ENCODE data around the gene UNC119. TPM values are rescaled to one million over a fixed set of nuclear protein-coding genes. Genes with fewer than 3 reads are reported as not detected.

The UNC119 gene
- total RNA-seq, 3 donors from 2014 or later = 20.5 to 32.3 (median 23.2) TPM

DNA sequence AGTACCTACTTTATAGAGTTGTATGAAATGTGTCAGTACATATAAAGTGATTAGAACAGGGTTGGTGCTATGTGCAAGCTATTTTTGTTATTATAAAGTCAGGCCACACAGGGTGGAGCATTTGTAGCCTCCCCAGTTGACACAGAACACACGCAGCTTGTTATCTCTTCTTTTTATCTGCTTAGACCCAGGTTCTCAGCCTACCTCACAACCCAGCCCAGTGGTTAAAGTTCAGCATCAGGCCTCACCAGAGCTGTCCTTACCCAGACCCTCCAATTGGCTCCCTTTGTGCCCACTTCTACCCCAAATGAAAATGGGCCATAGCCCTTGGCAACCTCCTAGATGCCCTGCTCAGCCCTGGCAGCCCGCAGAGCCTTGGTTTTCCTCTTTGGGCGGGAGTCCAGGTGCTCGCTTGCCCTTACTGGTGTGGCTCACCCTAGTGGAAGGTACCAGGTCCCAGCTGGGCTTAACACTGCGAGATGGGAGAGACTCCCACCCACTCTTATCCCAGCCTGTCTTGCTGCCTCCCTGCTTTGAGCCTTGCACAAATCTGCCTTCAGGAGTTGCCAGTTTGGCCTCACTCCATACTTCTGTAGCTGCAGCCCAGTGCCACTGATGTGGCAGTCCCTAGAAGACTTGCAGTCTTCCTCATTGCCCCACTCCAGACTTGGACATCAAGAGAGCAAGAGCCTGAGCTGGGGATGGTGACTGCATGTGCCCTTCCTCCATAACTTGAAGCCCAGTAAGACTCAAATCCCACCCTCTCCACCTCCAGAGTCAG, 20.0 kb upstream of the UNC119 start:
- intact Hi-C loops (cut with DNase I, micrococcal nuclease) = no loop called here
- Histone ChIP-seq H3K36me3 (ENCODE audit: low read depth) (no peaks in the 10 kb centered on the region), H3K9me3 (no peaks in the 10 kb centered on the region), H3K4me3 (no peak overlapping the region), H3K4me1 (ENCODE audit: low read depth) (peaks cover 25% of the 10 kb centered on the region)
- ATAC-seq = peak; percentile 16
- DNase-seq = peak in 2 of 3 donors; percentile 29 to 44
- TF ChIP-seq, protein P1, sequence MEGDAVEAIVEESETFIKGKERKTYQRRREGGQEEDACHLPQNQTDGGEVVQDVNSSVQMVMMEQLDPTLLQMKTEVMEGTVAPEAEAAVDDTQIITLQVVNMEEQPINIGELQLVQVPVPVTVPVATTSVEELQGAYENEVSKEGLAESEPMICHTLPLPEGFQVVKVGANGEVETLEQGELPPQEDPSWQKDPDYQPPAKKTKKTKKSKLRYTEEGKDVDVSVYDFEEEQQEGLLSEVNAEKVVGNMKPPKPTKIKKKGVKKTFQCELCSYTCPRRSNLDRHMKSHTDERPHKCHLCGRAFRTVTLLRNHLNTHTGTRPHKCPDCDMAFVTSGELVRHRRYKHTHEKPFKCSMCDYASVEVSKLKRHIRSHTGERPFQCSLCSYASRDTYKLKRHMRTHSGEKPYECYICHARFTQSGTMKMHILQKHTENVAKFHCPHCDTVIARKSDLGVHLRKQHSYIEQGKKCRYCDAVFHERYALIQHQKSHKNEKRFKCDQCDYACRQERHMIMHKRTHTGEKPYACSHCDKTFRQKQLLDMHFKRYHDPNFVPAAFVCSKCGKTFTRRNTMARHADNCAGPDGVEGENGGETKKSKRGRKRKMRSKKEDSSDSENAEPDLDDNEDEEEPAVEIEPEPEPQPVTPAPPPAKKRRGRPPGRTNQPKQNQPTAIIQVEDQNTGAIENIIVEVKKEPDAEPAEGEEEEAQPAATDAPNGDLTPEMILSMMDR (IDR thresholded peaks at IDR 0.05) = no peak

GRCh38 chr17:28571361-28572122, 19.1 kb upstream of the UNC119 start, which contains the start of gene PIGS:
Gene PIGS (minus strand): TSS chr17:28571524. CDS start chr17:28571496, 28 bp downstream.
- peak; percentile 95 to 98 (median 96) for DNase-seq
- Histone ChIP-seq H3K4me3 (peak within 1 kb of the TSS; percentile 96), H3K9me3 (no peaks in the 10 kb centered on the region), H3K4me1 (ENCODE audit: low read depth) (peaks cover 25% of the 10 kb centered on the region), H3K36me3 (ENCODE audit: low read depth) (no peaks in the 10 kb centered on the region)
- intact Hi-C loops (cut with DNase I, micrococcal nuclease) = no loop called here
- TF ChIP-seq, protein P1 (IDR thresholded peaks at IDR 0.05) = no peak
- peak; percentile 97 for ATAC-seq

GRCh38 chr17:28570716-28571360, 18.4 kb upstream of the UNC119 start:
- intact Hi-C loops (cut with DNase I, micrococcal nuclease) = no loop called here
- peak overlapping the region; percentile 96 for H3K4me3 ChIP-seq
- TF ChIP-seq, protein P1 (IDR thresholded peaks at IDR 0.05) = no peak
- peak; percentile 62 to 75 (median 62) for DNase-seq
- H3K9me3 ChIP-seq = no peaks in the 10 kb centered on the region
- no peaks in the 10 kb centered on the region for H3K36me3 ChIP-seq (ENCODE audit: low read depth)
- H3K4me1 ChIP-seq (ENCODE audit: low read depth) = peaks cover 23% of the 10 kb centered on the region
- peak; percentile 64 for ATAC-seq

GRCh38 chr17:28569446-28569845, 17.0 kb upstream of the UNC119 start:
- ATAC-seq (no peak), DNase-seq (no peak)
- TF ChIP-seq, protein P1 (IDR thresholded peaks at IDR 0.05) = no peak
- intact Hi-C loops (cut with DNase I, micrococcal nuclease) = no loop called here
- H3K4me3 ChIP-seq = no peak overlapping the region
- H3K4me1 ChIP-seq (ENCODE audit: low read depth) = peaks cover 22% of the 10 kb centered on the region
- no peaks in the 10 kb centered on the region for H3K36me3 ChIP-seq (ENCODE audit: low read depth)
- H3K9me3 ChIP-seq = no peaks in the 10 kb centered on the region

DNA sequence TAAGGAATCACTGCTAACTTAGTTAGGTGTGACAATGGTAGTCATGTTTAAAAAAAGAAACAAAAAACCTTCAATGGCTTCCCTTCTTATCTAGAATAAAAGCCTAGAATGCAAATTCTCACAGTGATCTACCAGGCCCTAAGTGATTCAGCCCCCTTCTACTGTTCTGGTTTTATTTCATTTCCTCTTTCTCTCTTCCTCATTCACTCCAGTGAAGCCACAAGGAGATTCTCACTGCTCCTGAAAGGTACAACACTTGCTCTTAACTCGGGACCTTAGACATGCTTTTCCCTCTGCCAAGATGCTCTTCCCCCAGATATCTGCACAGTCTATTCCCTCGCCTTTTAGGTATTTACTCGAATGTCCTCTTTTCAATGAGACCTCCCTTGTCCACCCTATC, 15.2 kb upstream of the UNC119 start:
- no peak overlapping the region for H3K4me3 ChIP-seq
- DNase-seq (no peak), ATAC-seq (no peak)
- TF ChIP-seq, protein P1 (IDR thresholded peaks at IDR 0.05) = no peak
- peaks cover 4% of the 10 kb centered on the region for H3K36me3 ChIP-seq (ENCODE audit: low read depth)
- intact Hi-C loops (cut with DNase I, micrococcal nuclease) = no loop called here
- H3K9me3 ChIP-seq = no peaks in the 10 kb centered on the region
- H3K4me1 ChIP-seq (ENCODE audit: low read depth) = peaks cover 19% of the 10 kb centered on the region

All from mucosa of descending colon (tissue), 3 donors.